Activated naive CD4-positive, alpha-beta T cell treated with anti-CD3 and anti-CD28 coated beads, Interleukin-2, amount 10 ng/mL, durations not matched to agents 7 days and 5 days (primary cell): Measurements from ENCODE around the gene PCDHB3.
"Not testable (repeated sequence)": the region's sequence is repeated elsewhere in the genome, so short reads cannot be mapped to it uniquely, and the experiment has no call there.

Source experiments
- CTCF ChIA-PET: fragments of 350-600 bp; sonication (Branson Sonifier 250); formaldehyde crosslinking; loops from one replicate; lab custom pipeline; 2021; ENCODE audit warnings: antibody characterized with exemption; lab: Charles Lee
- DNase-seq: peaks from one replicate; pipeline ENCODE4 v3.0.0-alpha.2; 2020
- H3K27ac Mint-ChIP-seq: one replicate; pipeline ENCODE4 v1.8.0; 2021; ENCODE audit warnings: mild to moderate bottlenecking, moderate library complexity, mixed read lengths
- H3K27me3 Mint-ChIP-seq: one replicate; pipeline ENCODE4 v1.8.0; 2021; ENCODE audit warnings: mild to moderate bottlenecking, mixed read lengths
- H3K36me3 Mint-ChIP-seq: one replicate; pipeline ENCODE4 v1.8.0; 2021; ENCODE audit warnings: mixed read lengths
- H3K4me1 Mint-ChIP-seq: one replicate; pipeline ENCODE4 v1.8.0; 2021; ENCODE audit warnings: mixed read lengths
- H3K4me3 Mint-ChIP-seq: one replicate; pipeline ENCODE4 v1.8.0; 2021; ENCODE audit warnings: mild to moderate bottlenecking, moderate library complexity, mixed read lengths
- H3K9me3 Mint-ChIP-seq: one replicate; pipeline ENCODE4 v1.8.0; 2021; ENCODE audit warnings: mixed read lengths

Gene PCDHB3

GRCh38 chr5:141100243-141100805 is at the start of gene PCDHB3:
Gene PCDHB3, plus strand, starts transcription at chr5:141100473. Its CDS starts 177 bp downstream, at chr5:141100650.
- Mint-ChIP-seq H3K27ac (peak within 1 kb of the TSS; percentile 37), H3K4me1 (no peaks in the 10 kb centered on the region), H3K4me3 (no peak within 1 kb of the TSS), H3K27me3 (peaks cover 11% of the 10 kb centered on the region), H3K9me3 (peaks cover 32% of the 10 kb centered on the region), H3K36me3 (no peaks in the 10 kb centered on the region)
- CTCF ChIA-PET: interaction anchor here (1.1 kb wide), 1 partner anchor 15 kb away, joined by 3 read pairs; no protein-coding TSS in a partner anchor
- peak; percentile 53 for DNase-seq

GRCh38 chr5:141050622-141051520 is 49.4 kb upstream of the PCDHB3 start, which contains the start of gene PCDHB1:
Gene PCDHB1, plus strand, starts transcription at chr5:141051374. Its CDS starts 97 bp downstream, at chr5:141051471.
- CTCF ChIA-PET: no interaction called here
- Mint-ChIP-seq H3K27me3 (peaks cover 13% of the 10 kb centered on the region), H3K9me3 (peaks cover 3% of the 10 kb centered on the region)

GRCh38 chr5:141051521-141051866 is 48.8 kb upstream of the PCDHB3 start:
- no peak for DNase-seq
- Mint-ChIP-seq H3K27me3 (peaks cover 13% of the 10 kb centered on the region), H3K27ac (no peak overlapping the region), H3K4me3 (peak overlapping the region; percentile 19), H3K36me3 (no peaks in the 10 kb centered on the region), H3K4me1 (peaks cover 2% of the 10 kb centered on the region), H3K9me3 (peaks cover 3% of the 10 kb centered on the region)
- CTCF ChIA-PET: no interaction called here

More at GRCh38 chr5:141050622-141051520, 49.4 kb upstream of the PCDHB3 start, which contains the start of gene PCDHB1:
- DNase-seq: no peak
- Mint-ChIP-seq H3K4me1 (peaks cover 2% of the 10 kb centered on the region), H3K4me3 (peak within 1 kb of the TSS; percentile 19), H3K27ac (no peak within 1 kb of the TSS), H3K36me3 (no peaks in the 10 kb centered on the region)

- DNase-seq: no peak
- H3K36me3 Mint-ChIP-seq: no peaks in the 10 kb centered on the region
- no peaks in the 10 kb centered on the region for H3K4me1 Mint-ChIP-seq
- H3K4me3 Mint-ChIP-seq: no peak overlapping the region
- CTCF ChIA-PET: interaction anchor here (0.6 kb wide), 1 partner anchor 1088 kb away, joined by 3 read pairs; no protein-coding TSS in a partner anchor
- no peaks in the 10 kb centered on the region for H3K27me3 Mint-ChIP-seq
- peaks cover 9% of the 10 kb centered on the region for H3K9me3 Mint-ChIP-seq
- H3K27ac Mint-ChIP-seq: no peak overlapping the region
These were observed 22.4 kb upstream of the PCDHB3 start for GRCh38 chr5:141077826-141078225.

GRCh38 chr5:141082228-141082627 is 18.0 kb upstream of the PCDHB3 start:
- H3K9me3 Mint-ChIP-seq: peaks cover 6% of the 10 kb centered on the region
- CTCF ChIA-PET: interaction anchor here (1.1 kb wide), 1 partner anchor 15 kb away, joined by 3 read pairs; no protein-coding TSS in a partner anchor
- peaks cover 4% of the 10 kb centered on the region for H3K4me1 Mint-ChIP-seq
- no peak for DNase-seq
- no peaks in the 10 kb centered on the region for H3K36me3 Mint-ChIP-seq
- peaks cover 7% of the 10 kb centered on the region for H3K27me3 Mint-ChIP-seq
- H3K27ac Mint-ChIP-seq: no peak overlapping the region
- H3K4me3 Mint-ChIP-seq: no peak overlapping the region

GRCh38 chr5:141084487-141084989 is 15.7 kb upstream of the PCDHB3 start:
- CTCF ChIA-PET: interaction anchor here (0.9 to 1.3 kb wide), 2 partner anchors 71 to 473 kb away, joined by 3 read pairs; no protein-coding TSS in a partner anchor
- peaks cover 2% of the 10 kb centered on the region for H3K9me3 Mint-ChIP-seq

GRCh38 chr5:141094481-141095262 is 5.6 kb upstream of the PCDHB3 start, which contains the start of gene PCDHB2:
Gene PCDHB2, plus strand, starts transcription at chr5:141094615. Its CDS starts 176 bp downstream, at chr5:141094791.
- H3K27ac Mint-ChIP-seq: no peak within 1 kb of the TSS
- CTCF ChIA-PET: interaction anchor here (0.6 to 1.0 kb wide), 2 partner anchors 429 to 855 kb away, joined by 3 to 4 read pairs; no protein-coding TSS in a partner anchor
- H3K4me3 Mint-ChIP-seq: peak within 1 kb of the TSS; percentile 25

More at GRCh38 chr5:141084487-141084989, 15.7 kb upstream of the PCDHB3 start:
- Mint-ChIP-seq H3K27ac (no peak overlapping the region), H3K27me3 (peaks cover 7% of the 10 kb centered on the region), H3K4me1 (peaks cover 4% of the 10 kb centered on the region), H3K4me3 (peak overlapping the region; percentile 81), H3K36me3 (no peaks in the 10 kb centered on the region)
- peak; percentile 61 for DNase-seq

GRCh38 chr5:141095263-141095641 is 5.0 kb upstream of the PCDHB3 start:
- H3K27ac Mint-ChIP-seq: no peak overlapping the region
- H3K4me1 Mint-ChIP-seq: no peaks in the 10 kb centered on the region
- peaks cover 18% of the 10 kb centered on the region for H3K9me3 Mint-ChIP-seq
- peaks cover 17% of the 10 kb centered on the region for H3K27me3 Mint-ChIP-seq
- H3K4me3 Mint-ChIP-seq: no peak overlapping the region
- no peak for DNase-seq
- no peaks in the 10 kb centered on the region for H3K36me3 Mint-ChIP-seq
- CTCF ChIA-PET: interaction anchor here (1.0 kb wide), 1 partner anchor 428 kb away, joined by 3 read pairs; no protein-coding TSS in a partner anchor

More at GRCh38 chr5:141094481-141095262, 5.6 kb upstream of the PCDHB3 start, which contains the start of gene PCDHB2:
- Mint-ChIP-seq H3K9me3 (peaks cover 15% of the 10 kb centered on the region), H3K4me1 (no peaks in the 10 kb centered on the region), H3K27me3 (peaks cover 17% of the 10 kb centered on the region), H3K36me3 (no peaks in the 10 kb centered on the region)
- DNase-seq: no peak

GRCh38 chr5:141096181-141096580 is 4.1 kb upstream of the PCDHB3 start:
- H3K27ac Mint-ChIP-seq, DNase-seq, CTCF ChIA-PET, H3K4me3 Mint-ChIP-seq, H3K4me1 Mint-ChIP-seq, H3K36me3 Mint-ChIP-seq: not testable (repeated sequence)
- peaks cover 27% of the 10 kb centered on the region for H3K9me3 Mint-ChIP-seq
- H3K27me3 Mint-ChIP-seq: peaks cover 17% of the 10 kb centered on the region

- Mint-ChIP-seq H3K9me3 (peaks cover 31% of the 10 kb centered on the region), H3K27me3 (peaks cover 18% of the 10 kb centered on the region)
- CTCF ChIA-PET, H3K4me1 Mint-ChIP-seq, DNase-seq, H3K27ac Mint-ChIP-seq, H3K36me3 Mint-ChIP-seq, H3K4me3 Mint-ChIP-seq: not testable (repeated sequence)
These were observed 3.7 kb upstream of the PCDHB3 start for GRCh38 chr5:141096586-141096985.

- H3K4me1 Mint-ChIP-seq: no peaks in the 10 kb centered on the region
- no peaks in the 10 kb centered on the region for H3K36me3 Mint-ChIP-seq
- H3K27me3 Mint-ChIP-seq: peaks cover 5% of the 10 kb centered on the region
- H3K4me3 Mint-ChIP-seq: no peak overlapping the region
- no peak overlapping the region for H3K27ac Mint-ChIP-seq
- H3K9me3 Mint-ChIP-seq: peaks cover 28% of the 10 kb centered on the region
- DNase-seq: no peak
- CTCF ChIA-PET: interaction anchor here (1.1 kb wide), 1 partner anchor 14 kb away, joined by 3 read pairs; no protein-coding TSS in a partner anchor
These were observed 786 bp downstream of the PCDHB3 start for GRCh38 chr5:141101059-141101458.

- H3K27me3 Mint-ChIP-seq, H3K27ac Mint-ChIP-seq, H3K36me3 Mint-ChIP-seq, DNase-seq, CTCF ChIA-PET, H3K4me3 Mint-ChIP-seq, H3K4me1 Mint-ChIP-seq: not testable (repeated sequence)
- peaks cover 28% of the 10 kb centered on the region for H3K9me3 Mint-ChIP-seq
These were observed 1.8 kb downstream of the PCDHB3 start for GRCh38 chr5:141102070-141102469.

GRCh38 chr5:141102471-141102870 is 2.2 kb downstream of the PCDHB3 start:
- H3K4me3 Mint-ChIP-seq, DNase-seq, H3K27me3 Mint-ChIP-seq, CTCF ChIA-PET, H3K4me1 Mint-ChIP-seq, H3K36me3 Mint-ChIP-seq, H3K27ac Mint-ChIP-seq: not testable (repeated sequence)
- H3K9me3 Mint-ChIP-seq: peaks cover 30% of the 10 kb centered on the region
